ENCODE data around the gene UPK3A. TPM values are rescaled to one million over a fixed set of nuclear protein-coding genes. Genes with fewer than 3 reads are reported as not detected.

The UPK3A gene
- total RNA-seq, 1 donor from 2014 or later: not detected

DNA sequence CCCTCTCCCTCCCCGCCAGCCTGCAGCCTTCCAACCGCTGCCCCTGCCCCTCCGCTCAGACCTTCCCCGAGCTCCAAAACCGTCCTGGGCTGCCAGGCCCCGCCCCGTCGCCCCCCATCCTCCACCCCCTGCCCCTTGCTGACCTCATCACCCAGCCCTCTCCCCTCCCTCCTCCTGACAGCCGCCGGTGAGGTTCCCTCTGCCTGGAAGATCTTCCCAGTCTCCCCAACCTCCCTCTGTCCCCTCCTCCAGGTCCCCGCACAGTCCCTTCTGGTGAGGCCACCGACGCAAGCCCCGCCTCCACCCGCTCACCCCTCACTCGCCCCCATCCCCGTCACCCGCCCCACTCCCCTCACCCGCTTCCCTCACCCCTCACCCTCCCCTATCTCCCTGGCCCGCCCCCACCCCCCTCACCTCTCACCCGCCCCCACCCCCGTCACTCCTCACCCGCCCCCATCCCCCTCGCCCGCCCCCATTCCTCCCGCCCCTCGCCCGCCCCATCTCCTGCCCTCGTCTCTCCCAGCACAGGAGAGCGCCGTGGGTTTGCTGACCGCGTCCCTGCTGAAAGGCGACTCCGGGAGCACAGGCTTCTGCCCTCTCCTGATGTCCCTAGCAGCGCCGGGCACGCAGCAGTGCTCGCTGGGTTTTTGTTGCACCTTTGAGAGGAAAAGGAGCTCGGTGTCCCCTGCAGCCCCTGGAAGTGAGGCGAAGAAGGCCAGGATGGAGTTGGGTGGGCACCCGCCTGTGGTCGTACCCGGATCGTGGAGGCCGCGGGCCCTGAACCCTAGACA, 16.4 kb upstream of the UPK3A start:
- no peak overlapping the region for H3K27ac Mint-ChIP-seq (ENCODE audit: unreplicated experiment)
- peaks cover 30% of the 10 kb centered on the region for H3K4me1 Mint-ChIP-seq
- peak; percentile 53 for DNase-seq (ENCODE audit: low read depth, low spot score)
- TF ChIP-seq, protein P1, sequence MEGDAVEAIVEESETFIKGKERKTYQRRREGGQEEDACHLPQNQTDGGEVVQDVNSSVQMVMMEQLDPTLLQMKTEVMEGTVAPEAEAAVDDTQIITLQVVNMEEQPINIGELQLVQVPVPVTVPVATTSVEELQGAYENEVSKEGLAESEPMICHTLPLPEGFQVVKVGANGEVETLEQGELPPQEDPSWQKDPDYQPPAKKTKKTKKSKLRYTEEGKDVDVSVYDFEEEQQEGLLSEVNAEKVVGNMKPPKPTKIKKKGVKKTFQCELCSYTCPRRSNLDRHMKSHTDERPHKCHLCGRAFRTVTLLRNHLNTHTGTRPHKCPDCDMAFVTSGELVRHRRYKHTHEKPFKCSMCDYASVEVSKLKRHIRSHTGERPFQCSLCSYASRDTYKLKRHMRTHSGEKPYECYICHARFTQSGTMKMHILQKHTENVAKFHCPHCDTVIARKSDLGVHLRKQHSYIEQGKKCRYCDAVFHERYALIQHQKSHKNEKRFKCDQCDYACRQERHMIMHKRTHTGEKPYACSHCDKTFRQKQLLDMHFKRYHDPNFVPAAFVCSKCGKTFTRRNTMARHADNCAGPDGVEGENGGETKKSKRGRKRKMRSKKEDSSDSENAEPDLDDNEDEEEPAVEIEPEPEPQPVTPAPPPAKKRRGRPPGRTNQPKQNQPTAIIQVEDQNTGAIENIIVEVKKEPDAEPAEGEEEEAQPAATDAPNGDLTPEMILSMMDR (conservative IDR thresholded peaks at IDR 0.05): no peak
- peaks cover 13% of the 10 kb centered on the region for H3K27me3 Mint-ChIP-seq (ENCODE audit: low read depth)
- no peaks in the 10 kb centered on the region for H3K9me3 Mint-ChIP-seq
- peak overlapping the region; percentile 90 for H3K4me3 Mint-ChIP-seq
- no peaks in the 10 kb centered on the region for H3K36me3 Mint-ChIP-seq (ENCODE audit: low read depth)

DNA sequence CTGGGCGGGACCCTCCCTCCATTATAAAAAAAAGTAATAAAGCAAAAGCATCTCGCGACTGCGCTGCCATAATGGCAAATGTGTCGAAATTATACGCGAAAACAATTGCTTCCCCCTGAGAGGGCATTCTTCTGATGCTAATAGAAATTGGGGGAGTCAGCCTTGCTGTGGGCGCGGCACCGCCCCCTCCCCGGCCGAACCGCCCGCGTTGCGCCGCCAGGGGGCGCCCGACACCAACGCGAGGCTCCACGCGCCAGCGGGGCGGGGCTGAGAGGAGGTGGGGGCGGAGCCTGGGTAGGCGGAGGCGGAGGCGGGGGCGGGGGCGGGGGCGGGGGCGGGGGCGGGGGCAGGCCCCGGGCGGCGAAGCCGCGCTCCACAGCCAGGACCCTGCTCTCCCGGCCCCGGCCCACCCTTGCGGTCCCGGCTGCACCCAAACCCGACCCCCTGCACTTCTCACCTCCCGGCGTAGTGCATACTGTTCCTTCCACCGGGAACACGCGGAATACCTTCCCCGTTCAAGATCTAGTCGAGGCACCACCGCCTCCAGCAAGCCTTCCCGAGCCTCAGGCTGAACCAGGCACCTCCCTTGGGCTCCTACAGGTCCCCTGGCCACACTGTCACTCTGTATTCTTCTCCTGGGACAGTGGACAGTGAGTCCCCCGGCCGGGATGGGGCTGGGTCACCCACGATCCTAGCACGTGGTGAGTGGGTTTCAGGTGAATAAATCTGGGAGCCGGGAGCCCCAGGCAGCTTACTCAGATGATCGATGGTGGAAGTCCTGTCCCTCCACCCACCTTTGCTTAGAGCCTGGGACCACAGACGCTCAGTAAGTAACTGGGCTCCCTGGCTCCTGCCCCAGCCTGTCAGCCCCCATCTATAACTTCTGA, 15.5 kb upstream of the UPK3A start:
- peaks cover 22% of the 10 kb centered on the region for H3K4me1 Mint-ChIP-seq
- peak; percentile 95 for DNase-seq (ENCODE audit: low read depth, low spot score)
- H3K4me3 Mint-ChIP-seq: peak overlapping the region; percentile 90
- peaks cover 13% of the 10 kb centered on the region for H3K27me3 Mint-ChIP-seq (ENCODE audit: low read depth)
- no peak overlapping the region for H3K27ac Mint-ChIP-seq (ENCODE audit: unreplicated experiment)
- no peaks in the 10 kb centered on the region for H3K36me3 Mint-ChIP-seq (ENCODE audit: low read depth)
- no peaks in the 10 kb centered on the region for H3K9me3 Mint-ChIP-seq
- TF ChIP-seq, protein P1 (conservative IDR thresholded peaks at IDR 0.05): peak; percentile 97

DNA sequence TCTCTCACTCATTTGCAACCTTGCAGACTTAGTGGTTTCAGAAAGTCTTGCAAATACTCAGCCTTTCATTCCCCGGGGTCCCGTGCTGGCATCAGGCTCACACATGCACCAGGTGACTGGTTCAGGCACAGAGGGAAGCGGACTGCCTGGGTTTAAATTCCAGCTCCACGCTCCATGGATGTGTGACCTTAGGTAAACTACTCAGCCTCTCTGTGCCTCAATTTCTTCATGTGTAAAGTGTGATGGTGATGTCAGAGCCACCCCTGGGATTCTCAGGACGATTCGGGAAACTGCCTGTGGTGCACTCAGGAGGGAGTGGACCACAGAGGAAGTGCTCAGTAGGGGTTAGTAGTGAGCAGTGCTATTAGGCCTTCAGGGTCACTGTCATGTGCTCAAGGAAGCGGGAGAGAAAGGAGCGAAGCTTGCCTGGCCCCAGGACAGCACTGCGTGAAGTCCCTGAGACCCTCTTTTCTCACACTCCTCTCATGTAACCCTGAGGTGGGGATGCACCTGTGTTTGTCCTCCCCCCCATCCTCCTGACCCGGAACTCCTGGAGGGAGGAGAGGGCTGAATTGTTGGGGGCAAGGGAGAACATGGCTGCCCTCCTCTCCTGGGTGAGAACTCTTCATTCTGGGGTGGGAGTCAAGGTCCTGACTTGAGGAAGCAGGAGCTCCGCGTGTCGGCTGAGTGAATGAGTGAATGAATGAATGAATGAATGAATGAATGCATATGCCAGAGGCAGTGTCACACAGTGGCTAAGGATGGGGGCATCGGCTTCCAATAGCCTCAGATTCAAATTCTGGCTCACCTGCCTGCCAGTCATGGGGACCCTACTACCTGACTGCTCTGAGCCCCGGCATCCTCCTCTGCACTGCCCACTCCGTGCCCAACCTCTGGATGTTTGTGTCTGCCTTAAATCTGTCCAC, 14.4 kb upstream of the UPK3A start:
- no peaks in the 10 kb centered on the region for H3K36me3 Mint-ChIP-seq (ENCODE audit: low read depth)
- H3K27me3 Mint-ChIP-seq (ENCODE audit: low read depth): peaks cover 13% of the 10 kb centered on the region
- no peaks in the 10 kb centered on the region for H3K9me3 Mint-ChIP-seq
- peak overlapping the region; percentile 84 for H3K4me3 Mint-ChIP-seq
- H3K4me1 Mint-ChIP-seq: peaks cover 22% of the 10 kb centered on the region
- no peak overlapping the region for H3K27ac Mint-ChIP-seq (ENCODE audit: unreplicated experiment)
- TF ChIP-seq, protein P1 (conservative IDR thresholded peaks at IDR 0.05): no peak
- DNase-seq (ENCODE audit: low read depth, low spot score): no peak

DNA sequence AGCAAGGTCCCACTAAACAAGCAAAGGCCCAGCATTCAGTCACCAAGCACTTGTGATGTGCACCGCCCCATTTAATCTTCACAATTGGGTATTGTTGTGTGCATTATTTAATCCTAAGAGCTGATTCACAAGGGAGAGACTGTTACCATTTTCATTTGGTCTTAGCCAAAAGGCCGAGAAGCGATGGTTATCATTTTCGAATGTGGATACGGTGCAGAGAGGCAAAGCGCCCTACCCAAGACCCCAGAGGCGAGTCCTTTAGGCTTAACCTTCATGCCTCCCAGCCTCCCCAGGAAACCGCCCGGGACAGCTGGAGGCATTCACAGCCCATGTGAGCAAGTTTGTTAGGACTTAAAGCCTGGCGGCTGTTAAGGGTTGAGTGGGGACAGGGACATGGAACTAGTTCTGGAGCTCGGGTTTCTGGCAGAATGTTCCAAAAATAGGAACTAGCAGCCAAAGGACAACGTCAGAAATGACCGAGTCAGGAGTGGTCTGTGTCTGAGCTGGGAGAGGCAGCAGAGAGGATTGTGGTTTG, 13.0 kb upstream of the UPK3A start:
- TF ChIP-seq, protein P1 (conservative IDR thresholded peaks at IDR 0.05): no peak
- Mint-ChIP-seq H3K36me3 (ENCODE audit: low read depth) (no peaks in the 10 kb centered on the region), H3K4me1 (peaks cover 22% of the 10 kb centered on the region), H3K27me3 (ENCODE audit: low read depth) (peaks cover 15% of the 10 kb centered on the region), H3K9me3 (no peaks in the 10 kb centered on the region), H3K27ac (ENCODE audit: unreplicated experiment) (no peak overlapping the region), H3K4me3 (no peak overlapping the region)
- no peak for DNase-seq (ENCODE audit: low read depth, low spot score)

DNA sequence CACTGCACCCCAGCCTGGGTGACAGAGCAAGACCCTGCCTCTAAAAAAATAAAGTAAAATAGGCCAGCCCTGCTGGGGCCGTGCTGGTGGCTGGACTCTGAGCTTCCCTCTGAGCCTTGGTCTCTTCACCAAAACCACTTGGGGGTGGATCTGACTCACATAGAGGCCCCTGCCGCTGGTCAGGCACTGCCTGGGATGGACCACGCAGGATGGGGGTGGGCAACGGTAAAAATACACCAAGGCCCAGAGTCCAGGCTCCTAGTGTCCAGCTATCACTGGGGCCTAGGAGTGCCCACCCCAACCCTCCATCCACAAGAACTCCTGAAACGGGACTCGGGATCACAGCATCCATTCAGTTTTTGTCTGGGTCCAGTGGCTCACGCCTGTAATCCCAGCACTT, 12.3 kb upstream of the UPK3A start:
- Mint-ChIP-seq H3K36me3 (ENCODE audit: low read depth) (no peaks in the 10 kb centered on the region), H3K4me3 (no peak overlapping the region), H3K4me1 (peaks cover 22% of the 10 kb centered on the region), H3K9me3 (no peaks in the 10 kb centered on the region), H3K27ac (ENCODE audit: unreplicated experiment) (peak overlapping the region; percentile 50), H3K27me3 (ENCODE audit: low read depth) (peaks cover 15% of the 10 kb centered on the region)
- TF ChIP-seq, protein P1 (conservative IDR thresholded peaks at IDR 0.05): no peak
- DNase-seq (ENCODE audit: low read depth, low spot score): no peak

Measured in neural crest cell (in vitro differentiated cells).